HG02840 (cell line): ENCODE results near the gene IFIH1.

ENCODE experiments used
- ATAC-seq: cut with Tn5 transposase; IDR thresholded peaks from one replicate; pipeline ENCODE4 v1.9.1; 2021; ENCODE audit warnings: mild to moderate bottlenecking, moderate library complexity, moderate number of reproducible peaks; ENCODE audit not compliant: unreplicated experiment, low FRiP score

The IFIH1 gene

GRCh38 chr2:162261032-162261945, 57.2 kb downstream of the IFIH1 start:
- ATAC-seq: no peak

GRCh38 chr2:162258686-162259085, 59.8 kb downstream of the IFIH1 start:
- ATAC-seq: no peak

DNA sequence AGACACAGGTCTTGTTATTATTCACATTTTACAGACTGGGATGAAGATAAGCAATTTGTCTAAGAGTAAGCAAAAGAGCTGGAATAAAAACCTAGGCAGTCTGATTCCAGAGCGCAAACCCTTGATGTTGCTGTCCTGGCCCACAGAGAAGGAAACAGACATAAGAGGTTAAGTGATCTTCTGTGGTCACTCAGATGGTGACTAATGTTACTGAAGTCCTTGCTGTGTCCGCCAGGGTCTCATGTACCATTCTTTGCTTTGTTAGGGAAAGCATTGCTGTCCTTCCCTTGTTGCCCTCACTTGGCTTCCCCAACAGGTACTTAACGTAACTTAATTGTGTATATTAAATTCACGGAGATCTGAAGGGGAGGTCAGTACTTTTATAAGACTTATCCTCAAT, 60.3 kb downstream of the IFIH1 start:
- ATAC-seq: no peak

DNA sequence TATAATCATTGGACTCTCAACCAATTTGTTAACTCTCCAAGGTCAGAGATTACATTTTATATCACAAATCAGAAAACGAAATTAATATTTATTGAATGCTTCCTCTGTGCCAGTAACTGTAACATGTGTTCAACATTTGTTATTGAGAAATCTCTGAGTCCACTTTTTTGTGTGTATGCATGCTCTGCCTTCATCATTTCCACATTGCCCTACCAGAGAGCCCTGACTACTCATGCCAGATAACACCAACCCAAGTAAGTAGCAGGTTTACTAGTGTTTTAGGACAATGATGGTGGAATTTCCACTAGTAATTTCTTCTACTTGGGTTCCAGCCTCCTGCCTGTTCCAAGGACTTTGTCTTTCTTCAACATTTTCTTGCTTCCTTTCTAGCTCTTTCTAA, 61.1 kb downstream of the IFIH1 start:
- no peak for ATAC-seq

- ATAC-seq: no peak
Observed at GRCh38 chr2:162256591-162256991, 61.9 kb downstream of the IFIH1 start.

DNA sequence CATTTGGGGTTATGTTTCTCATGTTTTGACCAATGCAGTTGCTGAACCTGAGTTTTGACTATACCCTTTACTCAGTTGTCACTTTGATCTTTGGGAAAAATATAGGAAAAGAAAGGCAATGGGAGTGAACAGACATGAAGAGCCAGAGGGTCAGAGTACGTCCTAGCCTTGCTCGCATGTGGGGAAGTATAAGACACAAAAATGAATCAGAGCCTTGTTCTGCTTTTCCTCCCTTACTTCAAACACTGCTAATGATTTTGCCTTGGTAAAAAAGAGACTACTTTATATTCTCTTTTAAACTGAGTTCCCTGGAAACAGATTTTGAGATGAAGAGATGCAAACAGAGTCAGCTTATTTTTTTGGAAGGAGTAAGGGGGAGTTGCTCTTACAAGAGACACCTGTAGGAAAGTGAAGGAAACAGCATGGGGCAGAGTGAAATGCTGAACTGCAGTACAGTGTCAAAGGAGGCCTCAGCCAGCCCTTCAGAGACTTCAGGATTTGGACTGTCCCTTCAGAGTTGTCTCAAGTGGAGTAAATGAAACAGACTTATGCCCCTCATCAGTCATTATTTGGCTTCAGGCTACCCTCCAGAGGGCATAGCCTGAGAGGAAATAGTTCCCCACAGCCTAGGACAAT, 64.1 kb downstream of the IFIH1 start:
- no peak for ATAC-seq

DNA sequence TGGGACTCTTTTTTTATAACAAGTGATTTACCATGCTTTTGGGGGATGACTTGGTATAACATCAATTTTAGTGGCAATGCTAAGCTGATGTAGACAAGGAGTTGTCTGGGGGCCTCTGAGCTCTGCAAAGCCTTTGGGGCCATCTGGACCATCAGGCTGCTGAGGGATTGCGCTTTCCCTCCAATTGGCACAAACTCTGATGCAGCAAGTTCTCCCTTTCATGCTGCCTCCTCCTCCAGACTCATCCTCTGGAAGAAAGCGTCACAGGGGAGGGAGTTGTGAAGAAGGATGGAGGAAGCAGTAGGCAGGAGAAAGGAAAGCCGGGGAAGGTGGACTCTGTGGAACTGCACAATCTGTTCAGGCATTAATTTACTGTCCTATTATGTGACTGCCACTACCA, 65.0 kb downstream of the IFIH1 start:
- ATAC-seq: no peak

GRCh38 chr2:162252153-162252552, 66.3 kb downstream of the IFIH1 start:
- no peak for ATAC-seq

DNA sequence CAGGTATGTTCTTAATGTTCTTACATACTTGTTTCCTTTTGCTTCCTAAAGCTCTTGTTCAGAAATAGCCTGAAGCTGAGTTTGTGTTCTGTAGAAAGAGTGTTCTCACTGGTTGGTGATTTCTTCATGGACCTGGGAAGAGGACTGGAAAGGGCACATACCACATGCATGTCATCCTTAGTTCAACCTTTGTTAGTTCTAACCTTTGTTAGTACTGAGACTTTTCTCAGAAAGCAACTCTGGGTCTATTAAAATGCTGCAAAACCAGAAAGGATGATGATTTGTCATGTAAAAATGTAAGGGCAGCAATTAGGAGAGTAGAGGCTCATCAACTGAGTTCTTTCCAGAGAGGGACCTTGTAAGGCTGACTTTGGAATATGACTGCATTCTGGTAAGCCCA, 72.7 kb downstream of the IFIH1 start:
- no peak for ATAC-seq

GRCh38 chr2:162245061-162245460, 73.4 kb downstream of the IFIH1 start:
- ATAC-seq: no peak

GRCh38 chr2:162244541-162245031, 73.9 kb downstream of the IFIH1 start:
- no peak for ATAC-seq

DNA sequence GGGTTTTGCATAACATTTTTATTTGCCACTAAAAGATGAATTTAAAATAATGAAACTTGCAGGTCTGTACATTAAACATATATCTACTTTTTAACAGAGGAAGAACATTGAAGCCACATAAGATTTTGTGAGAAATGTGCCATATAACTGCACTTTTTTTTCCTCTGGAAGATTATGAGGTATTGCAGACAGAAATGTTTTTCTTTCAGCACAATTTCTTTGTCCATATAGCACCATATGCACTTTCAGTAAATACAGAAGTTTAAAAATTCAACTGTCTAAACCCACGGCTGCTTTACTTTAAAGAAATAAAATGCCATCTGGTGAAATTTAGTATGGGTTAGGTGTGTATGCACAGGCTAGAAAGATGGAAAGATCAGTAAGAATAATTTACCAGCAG, 74.8 kb downstream of the IFIH1 start:
- ATAC-seq: no peak

DNA sequence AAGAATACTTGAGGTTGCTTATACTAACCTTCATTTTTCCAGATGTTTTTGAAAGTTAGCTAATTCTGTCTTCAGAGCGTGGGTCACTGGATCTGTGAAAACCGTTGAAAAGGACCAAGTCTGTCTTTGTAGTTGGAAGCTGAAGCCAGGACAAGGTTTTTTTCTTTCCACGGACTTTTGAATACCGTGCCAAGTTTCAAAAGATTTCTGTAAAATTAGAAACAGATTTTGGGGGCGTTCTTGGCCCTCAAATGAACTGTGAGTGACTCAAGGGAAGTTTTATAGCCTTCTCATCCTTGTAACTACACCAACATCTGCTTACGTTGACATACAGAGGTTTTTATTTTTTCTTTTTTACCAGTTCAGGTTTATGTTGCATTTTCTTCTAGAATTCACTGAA, 75.2 kb downstream of the IFIH1 start, which contains the start of gene FAP:
Gene FAP (minus strand): TSS at position 152 of the 400 bp plus-strand sequence. CDS start 118 bp downstream, at position 34.
- no peak for ATAC-seq

DNA sequence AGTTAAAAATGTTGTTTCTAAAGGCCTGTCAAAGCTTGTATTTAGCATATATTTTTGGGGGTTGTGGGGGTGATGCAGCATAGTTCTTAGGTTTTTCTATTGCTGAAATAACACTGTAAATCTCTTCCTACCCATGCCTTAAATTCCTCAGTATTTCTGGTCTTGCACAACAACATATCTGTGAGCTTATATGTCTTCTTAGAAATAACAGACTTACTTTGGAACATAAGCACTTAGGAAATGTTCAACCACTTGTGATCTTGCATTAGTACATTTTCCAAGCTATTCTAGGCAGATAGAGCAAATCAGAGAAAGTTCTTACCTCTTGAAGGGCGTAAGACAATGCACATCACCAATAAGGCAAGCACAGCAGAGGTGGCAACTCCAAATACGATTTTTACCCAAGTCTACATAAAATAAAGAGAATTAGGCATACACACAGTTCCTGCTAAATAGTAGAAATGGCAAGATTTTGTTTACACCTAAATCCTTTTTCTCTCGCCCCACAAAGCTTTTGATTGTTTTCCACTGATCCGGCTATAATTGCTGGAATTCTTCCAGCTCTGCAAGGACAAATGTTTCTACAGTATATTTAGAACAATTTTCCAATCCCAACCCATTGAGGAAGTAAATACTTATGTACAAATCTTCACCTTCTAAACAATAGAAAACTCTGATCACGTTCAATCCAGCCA, 75.8 kb downstream of the IFIH1 start:
- no peak for ATAC-seq

DNA sequence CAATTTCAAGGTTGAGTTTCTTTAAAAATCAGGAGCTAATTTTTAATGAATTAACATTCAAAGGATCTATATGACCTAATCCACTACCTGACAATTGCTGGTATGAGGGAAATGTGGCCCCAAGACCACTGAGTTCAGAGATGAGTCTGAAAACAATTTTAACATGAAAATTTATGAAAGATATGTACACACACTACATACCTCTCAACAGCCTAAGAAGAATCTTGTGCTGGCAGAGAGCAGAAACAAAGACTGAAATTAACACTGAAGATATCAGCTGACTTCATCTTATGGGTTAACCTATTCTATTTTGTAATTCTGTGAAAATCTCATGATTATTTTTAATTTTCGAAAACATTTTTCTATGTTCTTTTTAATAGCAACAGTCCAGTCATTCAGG, 76.9 kb downstream of the IFIH1 start:
- ATAC-seq: no peak

DNA sequence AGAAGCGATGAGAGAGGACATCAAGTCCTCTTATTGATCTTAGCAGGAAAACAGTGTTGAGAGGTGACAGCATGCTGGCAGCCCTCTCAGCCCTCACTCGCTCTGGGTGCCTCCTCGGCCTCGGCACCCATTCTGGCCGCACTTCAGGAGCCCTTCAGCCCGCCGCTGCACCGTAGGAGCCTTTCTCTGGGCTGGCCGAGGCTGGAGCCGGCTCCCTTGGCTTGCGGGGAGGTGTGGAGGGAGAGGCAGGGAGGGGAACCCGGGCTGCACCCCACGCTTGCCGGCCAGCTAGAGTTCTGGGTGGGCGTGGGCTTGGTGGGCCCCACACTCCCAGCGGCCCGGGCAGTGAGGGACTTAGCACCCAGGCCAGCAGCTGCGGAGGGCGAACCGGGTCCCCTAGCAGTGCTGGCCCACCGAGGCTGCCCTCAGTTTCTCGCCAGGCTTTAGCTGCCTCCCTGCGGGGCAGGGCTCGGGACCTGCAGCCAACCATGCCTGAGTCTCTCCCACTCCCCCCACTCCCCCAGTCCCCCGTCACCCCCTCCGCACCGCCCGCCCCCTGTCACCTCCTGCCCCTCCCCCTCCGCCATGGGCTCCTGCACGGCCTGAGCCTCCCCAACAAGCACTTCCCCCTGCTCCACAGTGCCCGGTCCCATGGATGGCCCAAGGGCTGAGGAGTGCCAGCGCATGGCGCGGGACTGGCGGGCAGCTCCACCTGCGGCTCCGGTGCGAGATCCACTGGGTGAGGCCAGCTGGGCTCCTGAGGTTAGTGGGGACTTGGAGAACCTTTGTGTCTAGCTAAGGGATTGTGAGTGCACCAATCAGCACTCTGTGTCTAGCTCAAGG, 83.6 kb downstream of the IFIH1 start:
- no peak for ATAC-seq

DNA sequence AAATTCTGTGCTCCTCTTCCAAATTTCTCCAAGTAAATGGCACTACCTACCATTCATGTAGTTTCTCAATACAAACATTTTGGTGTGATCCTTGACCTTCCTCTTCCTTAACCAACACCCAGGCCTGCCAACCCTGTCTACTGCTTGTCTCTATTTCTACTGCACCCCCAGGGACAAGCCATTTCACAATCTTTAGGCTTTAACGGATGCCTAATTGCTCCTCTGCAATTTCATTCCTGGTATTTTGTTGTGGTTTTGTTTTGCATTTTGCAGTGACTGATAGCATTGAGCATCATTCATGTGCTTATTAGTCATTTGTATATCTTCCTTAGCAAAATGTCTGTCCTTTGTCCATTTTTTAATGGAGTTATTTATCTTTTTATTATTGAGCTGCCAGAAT, 85.3 kb downstream of the IFIH1 start:
- ATAC-seq: no peak

DNA sequence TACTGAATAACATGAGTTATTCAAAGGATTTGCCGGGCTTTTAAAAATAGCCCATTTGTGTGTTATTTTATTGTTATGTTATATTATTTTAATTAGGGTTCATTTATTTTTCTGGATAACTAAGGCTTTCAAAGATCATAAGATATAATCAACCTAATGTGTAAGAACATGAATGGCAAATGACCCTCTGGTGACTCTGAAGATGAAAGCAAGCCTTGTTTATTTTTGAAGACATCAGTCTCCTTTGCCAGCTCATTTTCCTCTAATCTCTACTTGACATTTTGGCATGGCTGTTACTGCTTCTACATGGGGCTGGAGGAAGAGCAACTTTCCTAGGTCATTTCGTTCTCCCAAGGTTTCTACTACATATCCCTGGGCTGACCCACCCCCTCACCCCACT, 85.8 kb downstream of the IFIH1 start:
- ATAC-seq: no peak

DNA sequence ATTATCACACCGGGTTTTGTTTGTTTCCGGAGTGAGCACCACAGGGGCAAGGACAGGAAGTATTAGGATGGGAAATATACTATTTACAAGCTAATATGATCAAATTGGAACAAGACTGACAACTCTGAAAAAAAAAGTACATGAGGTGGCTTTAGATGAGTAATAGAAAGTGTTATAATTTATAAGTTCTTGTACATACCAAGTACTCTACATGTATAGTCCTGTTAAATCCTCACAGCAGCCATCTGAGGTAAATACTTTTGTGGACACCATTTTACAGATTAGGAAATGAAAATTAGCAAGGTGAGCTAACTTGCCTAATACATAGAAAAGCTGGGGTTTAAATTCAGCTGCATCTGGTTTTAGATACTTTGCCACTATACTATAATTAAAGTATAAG, 86.5 kb downstream of the IFIH1 start:
- ATAC-seq: no peak

GRCh38 chr2:162230761-162231160, 87.7 kb downstream of the IFIH1 start:
- no peak for ATAC-seq
